Measurements from ENCODE around the gene MRPS18C.
"Not testable (repeated sequence)": the region's sequence is repeated elsewhere in the genome, so short reads cannot be mapped to it uniquely, and the experiment has no call there.

Gene MRPS18C

GRCh38 chr4:83455281-83456183 is at the start of gene MRPS18C, which contains the start of gene HELQ:
Gene MRPS18C (plus strand): TSS chr4:83456058. CDS start chr4:83456078, 20 bp downstream.
Gene HELQ (minus strand): TSS chr4:83455823. CDS start chr4:83455693, 130 bp downstream.
- peak; percentile 99 for DNase-seq

GRCh38 chr4:83408908-83409307 is 47.0 kb upstream of the MRPS18C start:
- DNase-seq: no peak

- DNase-seq: no peak
These were observed 42.2 kb upstream of the MRPS18C start for GRCh38 chr4:83413676-83414075.

- DNase-seq: no peak
These were observed 38.3 kb upstream of the MRPS18C start for GRCh38 chr4:83417566-83417965.

GRCh38 chr4:83418211-83418610 is 37.6 kb upstream of the MRPS18C start:
- no peak for DNase-seq

- no peak for DNase-seq
These were observed 24.7 kb upstream of the MRPS18C start for GRCh38 chr4:83431200-83431599.

- DNase-seq: no peak
These were observed 19.2 kb upstream of the MRPS18C start for GRCh38 chr4:83436680-83437079.

- DNase-seq: no peak
These were observed 17.1 kb upstream of the MRPS18C start for GRCh38 chr4:83438719-83439118.

- no peak for DNase-seq
These were observed 15.6 kb upstream of the MRPS18C start for GRCh38 chr4:83440148-83440814.

GRCh38 chr4:83440899-83441298 is 15.0 kb upstream of the MRPS18C start:
- DNase-seq: no peak

GRCh38 chr4:83449009-83449408 is 6.8 kb upstream of the MRPS18C start:
- peak in 1 of 2 experiments; percentile 19 for DNase-seq

- DNase-seq: peak; percentile 34
These were observed 1.2 kb upstream of the MRPS18C start for GRCh38 chr4:83454686-83455085.

- no peak for DNase-seq
These were observed 285 bp downstream of the MRPS18C start for GRCh38 chr4:83456184-83456501.

GRCh38 chr4:83473423-83473822 is 17.6 kb downstream of the MRPS18C start:
- no peak for DNase-seq

GRCh38 chr4:83473966-83474365 is 18.1 kb downstream of the MRPS18C start:
- no peak for DNase-seq

GRCh38 chr4:83484500-83485461 is 28.9 kb downstream of the MRPS18C start, which contains the start of gene ABRAXAS1:
Gene ABRAXAS1 (minus strand): TSS chr4:83485100. CDS start chr4:83485072, 28 bp downstream.
- peak; percentile 91 to 94 for DNase-seq

- no peak for DNase-seq
These were observed 30.7 kb downstream of the MRPS18C start for GRCh38 chr4:83486457-83487129.

- no peak for DNase-seq
These were observed 34.0 kb downstream of the MRPS18C start for GRCh38 chr4:83489711-83490326.

GRCh38 chr4:83490876-83491450 is 35.1 kb downstream of the MRPS18C start:
- DNase-seq: peak; percentile 62 to 68

GRCh38 chr4:83496085-83496917 is 40.4 kb downstream of the MRPS18C start:
- DNase-seq: not testable (repeated sequence)

All from Kasumi-1 (cell line).